Measurements from ENCODE around the gene HOXC4.
"Not testable (repeated sequence)": the region's sequence is repeated elsewhere in the genome, so short reads cannot be mapped to it uniquely, and the experiment has no call there.

HOXC4 gene

GRCh38 chr12:54041097-54041690, 12.4 kb upstream of the HOXC4 start:
- DNase-seq (ENCODE audit: low read depth), result no peak

GRCh38 chr12:54042033-54042432, 11.6 kb upstream of the HOXC4 start:
- not testable (repeated sequence) for DNase-seq (ENCODE audit: low read depth)

DNA sequence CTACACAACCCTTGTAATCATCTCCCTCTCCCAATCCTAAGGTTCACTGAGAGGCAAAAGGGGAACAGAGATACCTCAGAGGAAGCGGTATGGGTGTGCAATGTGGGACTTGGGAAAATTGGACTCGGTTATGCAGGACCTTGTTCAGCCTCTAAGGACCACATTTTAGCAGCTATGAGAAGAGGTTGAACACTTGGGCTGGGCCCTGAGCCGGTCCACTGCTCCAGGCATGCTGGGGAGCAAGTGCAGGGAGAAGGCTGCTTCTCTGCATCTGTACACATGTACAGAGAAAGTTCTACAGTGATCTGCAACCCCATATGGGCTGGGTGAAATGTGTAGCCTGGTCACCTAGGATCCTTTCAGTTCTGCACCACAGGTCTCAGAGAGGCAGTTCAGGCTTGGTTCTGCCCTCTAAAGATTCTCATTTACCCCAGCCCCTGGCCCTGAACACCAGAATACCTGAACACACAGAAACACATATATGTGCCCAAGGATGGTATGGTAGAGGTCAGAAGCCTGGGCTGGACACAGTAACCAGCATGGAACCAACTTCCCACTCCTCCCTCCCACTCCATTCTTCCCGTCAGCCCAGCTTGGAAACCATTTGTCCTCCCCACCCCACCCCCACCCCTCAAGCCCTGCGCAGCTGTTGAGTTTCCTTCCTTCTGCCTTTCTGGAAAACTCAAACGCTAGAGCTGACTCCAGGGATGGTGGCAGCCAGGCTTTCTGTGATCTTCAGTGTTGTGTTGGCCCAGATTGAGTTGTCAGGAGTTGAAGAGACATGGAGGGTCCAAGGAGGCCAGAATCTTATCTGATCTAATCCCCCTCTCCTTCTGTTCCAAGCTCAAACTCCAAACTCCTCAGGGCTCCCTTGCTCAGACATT, 10.4 kb upstream of the HOXC4 start:
- DNase-seq (ENCODE audit: low read depth), result no peak

DNA sequence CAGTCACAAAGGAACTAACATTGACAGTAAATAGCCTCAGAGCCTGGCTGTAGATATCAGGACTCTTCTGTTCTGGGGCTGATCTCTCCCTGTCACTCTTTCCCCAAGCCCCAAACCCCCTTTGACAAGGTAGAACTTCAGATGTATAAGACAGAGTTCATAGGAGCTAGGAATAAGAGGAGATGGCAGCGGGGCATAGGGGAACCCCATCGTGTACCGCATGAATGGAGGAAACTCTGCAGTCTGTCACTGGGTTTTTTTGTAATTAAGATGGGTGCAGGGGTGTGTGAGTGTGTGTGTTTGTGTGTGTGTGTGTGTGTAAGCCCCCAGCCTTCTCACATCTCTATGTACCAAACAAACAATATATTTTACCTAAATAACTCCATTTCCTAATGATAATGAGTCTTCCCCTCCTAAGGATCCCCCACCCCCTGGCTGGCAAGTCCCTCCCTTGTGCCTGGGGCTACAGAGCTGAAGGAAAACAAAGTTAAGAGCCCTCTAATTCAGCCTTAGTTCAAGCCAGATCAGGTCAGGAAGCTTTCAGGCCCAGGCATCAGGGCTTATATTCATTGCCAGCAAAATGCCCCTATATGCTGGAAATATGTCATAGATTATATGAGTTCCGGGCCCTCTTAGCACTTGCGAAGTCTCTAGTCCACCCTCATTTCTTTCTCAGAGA, 9.1 kb upstream of the HOXC4 start:
- no peak for DNase-seq (ENCODE audit: low read depth)

GRCh38 chr12:54045401-54045800, 8.2 kb upstream of the HOXC4 start:
- DNase-seq (ENCODE audit: low read depth), result no peak

- DNase-seq (ENCODE audit: low read depth), result no peak
Observed at GRCh38 chr12:54045868-54046521, 7.6 kb upstream of the HOXC4 start.

DNA sequence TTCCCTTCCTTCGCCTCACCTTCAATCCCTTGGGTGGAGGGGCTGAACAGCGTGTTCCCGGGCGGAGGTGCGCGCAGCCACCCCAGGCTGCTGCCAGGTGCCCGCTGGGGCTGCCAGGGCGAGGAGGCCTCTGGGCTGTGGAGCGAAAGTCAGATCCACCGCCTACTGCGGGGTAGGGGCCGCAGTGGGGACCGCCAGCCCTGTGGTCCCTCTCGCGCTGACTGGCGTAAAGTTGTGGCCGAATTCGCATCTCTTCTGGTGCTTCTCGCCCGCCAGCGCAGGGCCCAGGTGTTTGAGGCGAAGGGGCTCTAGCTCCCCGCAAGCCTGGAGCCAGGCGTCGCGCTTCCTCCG, 6.9 kb upstream of the HOXC4 start:
- no peak for DNase-seq (ENCODE audit: low read depth)

- no peak for DNase-seq (ENCODE audit: low read depth)
Observed at GRCh38 chr12:54047160-54047963, 6.3 kb upstream of the HOXC4 start.

DNA sequence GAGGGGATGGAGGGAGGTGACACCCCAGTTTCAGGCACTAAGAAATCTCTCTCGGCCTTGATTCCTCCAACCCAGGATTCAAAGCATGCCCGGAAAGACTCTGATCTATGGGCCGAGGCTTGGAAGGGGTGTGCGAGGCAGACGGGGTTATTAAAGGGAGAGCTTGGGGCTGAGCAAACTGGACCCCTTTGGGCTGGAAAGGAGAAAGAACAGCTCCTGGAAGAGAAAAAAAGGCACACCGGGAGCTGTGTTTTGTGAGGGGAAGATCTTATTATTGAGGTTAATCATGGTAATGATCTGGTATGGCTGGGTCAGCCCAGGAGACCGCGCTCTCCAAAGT, 5.7 kb upstream of the HOXC4 start:
- DNase-seq (ENCODE audit: low read depth), result no peak

GRCh38 chr12:54048406-54049093, 5.1 kb upstream of the HOXC4 start:
- DNase-seq (ENCODE audit: low read depth), result no peak

DNA sequence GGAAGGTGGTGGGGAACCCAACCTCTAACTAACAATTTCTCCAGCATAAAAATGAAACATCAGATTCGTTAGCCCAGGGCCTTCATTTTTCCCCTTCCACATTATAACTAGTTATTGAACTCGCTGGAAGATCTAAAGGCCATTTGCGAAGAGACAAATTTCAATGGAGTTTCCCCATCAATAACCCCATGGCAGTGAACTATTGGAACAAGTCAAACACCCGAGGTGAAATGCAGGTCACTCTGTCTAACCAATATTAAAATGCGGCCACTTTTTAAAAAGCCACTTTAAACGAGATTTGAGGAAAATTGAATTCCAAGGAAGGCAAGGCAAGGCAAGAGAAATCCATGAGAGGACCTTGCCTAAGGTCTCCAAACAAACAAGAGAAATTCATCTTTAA, 4.5 kb upstream of the HOXC4 start:
- DNase-seq (ENCODE audit: low read depth), result no peak

- DNase-seq (ENCODE audit: low read depth), result no peak
Observed at GRCh38 chr12:54050482-54050810, 3.2 kb upstream of the HOXC4 start.

GRCh38 chr12:54051026-54051842, 2.4 kb upstream of the HOXC4 start:
- DNase-seq (ENCODE audit: low read depth), result no peak

GRCh38 chr12:54051874-54052437, 1.7 kb upstream of the HOXC4 start:
- no peak for DNase-seq (ENCODE audit: low read depth)

GRCh38 chr12:54052438-54053002, 1.1 kb upstream of the HOXC4 start:
- no peak for DNase-seq (ENCODE audit: low read depth)

DNA sequence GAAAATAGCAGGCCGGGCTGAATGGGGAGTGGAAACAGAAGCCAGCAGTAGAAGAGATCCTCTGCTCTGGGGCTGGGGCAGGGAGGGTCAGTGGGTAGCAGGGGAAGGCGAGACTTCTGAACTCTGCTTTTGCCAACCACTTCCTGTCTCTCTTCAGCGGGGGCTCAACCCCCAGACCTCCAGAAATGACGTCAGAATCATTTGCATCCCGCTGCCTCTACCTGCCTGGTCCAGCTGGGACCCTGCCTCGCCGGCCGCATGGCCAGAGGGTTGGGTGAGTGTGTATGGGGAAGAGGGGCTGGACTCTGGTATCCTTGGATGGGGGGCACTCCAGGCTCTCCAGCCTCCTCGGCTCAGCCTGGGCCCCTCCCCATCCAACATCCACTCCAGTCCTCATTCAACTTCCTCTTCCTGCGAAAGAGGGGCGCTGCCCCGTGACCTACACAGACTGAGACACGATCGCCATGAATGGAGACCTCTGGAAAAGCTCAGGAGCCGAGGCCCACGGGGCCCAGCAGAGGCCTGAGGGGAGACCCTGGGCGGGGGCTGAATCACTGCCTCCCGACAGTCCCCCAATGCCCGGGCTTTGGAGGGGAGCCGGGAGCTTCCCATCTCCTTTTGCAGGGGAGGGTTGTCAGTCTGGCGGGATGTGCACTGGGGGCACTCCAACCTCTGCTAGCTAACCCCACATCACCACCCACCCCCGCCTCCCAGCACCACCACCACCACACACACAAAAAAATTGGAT, 458 bp upstream of the HOXC4 start:
- no peak for DNase-seq (ENCODE audit: low read depth)

DNA sequence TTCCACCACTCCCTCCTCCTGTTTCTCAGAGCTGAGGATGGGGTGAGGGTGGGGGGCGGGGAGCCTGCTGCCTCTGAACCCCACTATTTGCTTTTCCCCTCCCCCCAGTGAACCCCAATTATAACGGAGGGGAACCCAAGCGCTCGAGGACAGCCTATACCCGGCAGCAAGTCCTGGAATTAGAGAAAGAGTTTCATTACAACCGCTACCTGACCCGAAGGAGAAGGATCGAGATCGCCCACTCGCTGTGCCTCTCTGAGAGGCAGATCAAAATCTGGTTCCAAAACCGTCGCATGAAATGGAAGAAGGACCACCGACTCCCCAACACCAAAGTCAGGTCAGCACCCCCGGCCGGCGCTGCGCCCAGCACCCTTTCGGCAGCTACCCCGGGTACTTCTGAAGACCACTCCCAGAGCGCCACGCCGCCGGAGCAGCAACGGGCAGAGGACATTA, 1.1 kb downstream of the HOXC4 start:
- no peak for DNase-seq (ENCODE audit: low read depth)

GRCh38 chr12:54055552-54055951, 1.9 kb downstream of the HOXC4 start:
- DNase-seq (ENCODE audit: low read depth), result no peak

GRCh38 chr12:54056110-54056509, 2.5 kb downstream of the HOXC4 start:
- no peak for DNase-seq (ENCODE audit: low read depth)

Data from HS-5 (cell line).